ENCODE results near the gene ALKBH3.

Gene ALKBH3

GRCh38 chr11:43874078-43874477 lies 6.6 kb upstream of the ALKBH3 start:
- ATAC-seq = no peak
- no peak for TF ChIP-seq ZNF565 (CRISPR knock-in tag; conservative IDR thresholded peaks at IDR 0.05; ENCODE audit: low read depth)
- TF ChIP-seq CREB5 (CRISPR knock-in tag; IDR thresholded peaks at IDR 0.05; ENCODE audit: low read depth) = no peak
- TF ChIP-seq TCF4 (CRISPR knock-in tag; IDR thresholded peaks at IDR 0.05; ENCODE audit: borderline replicate concordance) = no peak
- no peak for TF ChIP-seq BACH2 (CRISPR knock-in tag; IDR thresholded peaks at IDR 0.05; ENCODE audit: borderline replicate concordance)
- no peak for TF ChIP-seq ARNTL (CRISPR knock-in tag; IDR thresholded peaks at IDR 0.05; ENCODE audit: borderline replicate concordance, low read depth)
- no peak for TF ChIP-seq ZNF8 (CRISPR knock-in tag; IDR thresholded peaks at IDR 0.05)
- TF ChIP-seq GLIS3 (CRISPR knock-in tag; IDR thresholded peaks at IDR 0.05) = no peak
- TF ChIP-seq ISL1 (CRISPR knock-in tag; IDR thresholded peaks at IDR 0.05) = no peak
- TF ChIP-seq PATZ1 (CRISPR knock-in tag; IDR thresholded peaks at IDR 0.05; ENCODE audit: borderline replicate concordance) = no peak
- no peak for TF ChIP-seq ZNF70 (CRISPR knock-in tag; IDR thresholded peaks at IDR 0.05)
- no peak for TF ChIP-seq CSRNP3 (CRISPR knock-in tag; IDR thresholded peaks at IDR 0.05)
- no peak for TF ChIP-seq CSDC2 (CRISPR knock-in tag; IDR thresholded peaks at IDR 0.05)
- no peak for TF ChIP-seq ZFP30 (CRISPR knock-in tag; IDR thresholded peaks at IDR 0.05)
- TF ChIP-seq ZFP3 (CRISPR knock-in tag; IDR thresholded peaks at IDR 0.05) = no peak
- no peak for TF ChIP-seq OSR1 (CRISPR knock-in tag; IDR thresholded peaks at IDR 0.05)
- TF ChIP-seq POU6F1 (CRISPR knock-in tag; IDR thresholded peaks at IDR 0.05; ENCODE audit: borderline replicate concordance, low read depth) = no peak
- no peak for TF ChIP-seq RARB (CRISPR knock-in tag; IDR thresholded peaks at IDR 0.05)
- no peak for TF ChIP-seq PPARA (CRISPR knock-in tag; IDR thresholded peaks at IDR 0.05; ENCODE audit: borderline replicate concordance)
- no peak for TF ChIP-seq TOX (CRISPR knock-in tag; IDR thresholded peaks at IDR 0.05; ENCODE audit: borderline replicate concordance)

- ATAC-seq = no peak
- TF ChIP-seq BACH2 (CRISPR knock-in tag; IDR thresholded peaks at IDR 0.05; ENCODE audit: borderline replicate concordance) (no peak), ZFP3 (CRISPR knock-in tag; IDR thresholded peaks at IDR 0.05) (no peak), PPARA (CRISPR knock-in tag; IDR thresholded peaks at IDR 0.05; ENCODE audit: borderline replicate concordance) (no peak), CSRNP3 (CRISPR knock-in tag; IDR thresholded peaks at IDR 0.05) (no peak), CSDC2 (CRISPR knock-in tag; IDR thresholded peaks at IDR 0.05) (no peak), PATZ1 (CRISPR knock-in tag; IDR thresholded peaks at IDR 0.05; ENCODE audit: borderline replicate concordance) (no peak), ARNTL (CRISPR knock-in tag; IDR thresholded peaks at IDR 0.05; ENCODE audit: borderline replicate concordance, low read depth) (no peak), RARB (CRISPR knock-in tag; IDR thresholded peaks at IDR 0.05) (no peak), CREB5 (CRISPR knock-in tag; IDR thresholded peaks at IDR 0.05; ENCODE audit: low read depth) (no peak), SNAI2 (CRISPR knock-in tag; IDR thresholded peaks at IDR 0.05) (no peak), POU6F1 (CRISPR knock-in tag; IDR thresholded peaks at IDR 0.05; ENCODE audit: borderline replicate concordance, low read depth) (no peak), OSR1 (CRISPR knock-in tag; IDR thresholded peaks at IDR 0.05) (no peak), TSHZ2 (CRISPR knock-in tag; IDR thresholded peaks at IDR 0.05) (no peak), TOX (CRISPR knock-in tag; IDR thresholded peaks at IDR 0.05; ENCODE audit: borderline replicate concordance) (no peak), ISL1 (CRISPR knock-in tag; IDR thresholded peaks at IDR 0.05) (no peak), GLIS3 (CRISPR knock-in tag; IDR thresholded peaks at IDR 0.05) (no peak), ZNF8 (CRISPR knock-in tag; IDR thresholded peaks at IDR 0.05) (no peak), TCF4 (CRISPR knock-in tag; IDR thresholded peaks at IDR 0.05; ENCODE audit: borderline replicate concordance) (no peak), ZNF70 (CRISPR knock-in tag; IDR thresholded peaks at IDR 0.05) (no peak)
Observed at GRCh38 chr11:43874738-43875137, 5.9 kb upstream of the ALKBH3 start.

All from SK-N-SH treated with all-trans-retinoic acid at 6 μM for 48 hours (cell line).